Measurements from ENCODE around the gene PEF1.

PEF1 gene

DNA sequence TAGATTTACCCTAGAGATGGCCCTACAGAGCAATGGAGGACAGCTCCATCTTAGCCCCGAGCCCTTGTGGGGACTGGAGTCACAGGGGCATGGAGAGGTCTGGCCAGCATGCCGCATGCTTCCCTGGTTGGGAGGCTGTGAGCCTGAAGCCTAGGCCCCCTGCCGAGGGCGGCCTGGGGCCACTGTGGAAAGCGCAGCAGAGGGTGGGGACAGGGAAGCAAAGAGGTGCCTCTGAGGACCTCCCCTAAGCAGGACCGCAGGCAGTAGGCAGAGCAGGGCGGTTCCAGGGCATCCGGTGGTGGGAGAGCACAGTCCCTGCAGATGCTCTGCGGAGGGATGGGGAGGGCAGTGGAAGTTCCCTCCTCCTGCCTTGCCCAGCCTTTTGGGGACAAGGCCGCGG lies 26.5 kb upstream of the PEF1 start:
- no peak for DNase-seq

DNA sequence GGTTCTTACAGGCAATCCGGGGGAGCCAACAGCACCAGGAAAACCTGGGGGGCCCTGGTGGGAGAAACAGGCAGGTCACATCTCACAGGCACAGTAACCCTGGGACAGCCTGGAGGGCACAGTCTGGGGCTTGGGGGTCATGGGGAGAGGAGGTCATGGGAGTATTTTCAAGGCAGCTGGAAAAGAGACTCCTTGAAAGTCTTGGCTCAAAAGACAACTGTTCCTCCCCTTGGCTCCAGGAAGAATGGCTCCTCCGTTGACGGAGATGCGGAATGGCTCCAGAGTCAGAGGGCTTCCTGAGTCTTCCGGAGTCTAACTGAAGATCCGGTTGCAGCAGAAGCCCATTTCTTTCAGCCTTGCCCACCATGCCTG lies 25.9 kb upstream of the PEF1 start:
- no peak for DNase-seq

DNA sequence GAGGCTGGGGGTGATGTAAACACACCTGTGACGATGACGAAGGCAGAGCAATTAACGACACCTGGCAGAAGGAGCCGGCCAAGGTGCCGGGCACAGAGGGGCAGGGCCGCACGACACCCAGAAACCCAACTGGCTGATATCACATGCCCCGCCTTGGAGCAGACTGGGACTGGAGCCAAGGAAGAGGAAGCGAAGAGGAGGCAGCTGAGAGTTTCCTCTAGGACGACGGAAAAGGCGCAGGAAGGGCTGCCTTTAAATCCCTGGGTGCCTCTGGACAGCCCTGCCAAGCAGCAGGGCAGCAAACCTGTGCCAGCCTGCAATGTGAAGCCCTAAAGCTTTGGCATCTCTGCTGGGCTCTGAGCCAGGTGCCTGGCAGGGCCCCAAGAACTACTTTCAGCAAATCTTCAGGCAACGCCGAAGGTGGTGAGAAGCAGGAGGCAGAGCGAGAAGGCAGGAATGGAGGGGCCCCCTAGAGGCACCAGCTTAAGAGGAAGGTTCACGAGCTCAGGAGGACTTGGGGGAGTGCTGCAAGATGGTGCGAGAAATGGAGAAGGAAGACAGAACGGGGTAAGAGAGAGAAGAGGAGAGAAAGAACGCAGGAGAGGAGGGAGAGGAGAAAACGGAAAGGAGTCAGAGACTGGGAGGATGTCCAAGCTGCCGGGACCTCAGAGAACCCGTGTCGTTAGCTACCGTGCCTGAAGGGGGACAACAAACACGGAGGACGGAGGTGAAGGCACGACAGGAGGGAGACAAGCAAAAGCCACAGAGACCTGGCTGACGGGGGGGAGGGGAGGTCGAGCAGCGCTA lies 25.3 kb upstream of the PEF1 start:
- DNase-seq, result peak; percentile 25

DNA sequence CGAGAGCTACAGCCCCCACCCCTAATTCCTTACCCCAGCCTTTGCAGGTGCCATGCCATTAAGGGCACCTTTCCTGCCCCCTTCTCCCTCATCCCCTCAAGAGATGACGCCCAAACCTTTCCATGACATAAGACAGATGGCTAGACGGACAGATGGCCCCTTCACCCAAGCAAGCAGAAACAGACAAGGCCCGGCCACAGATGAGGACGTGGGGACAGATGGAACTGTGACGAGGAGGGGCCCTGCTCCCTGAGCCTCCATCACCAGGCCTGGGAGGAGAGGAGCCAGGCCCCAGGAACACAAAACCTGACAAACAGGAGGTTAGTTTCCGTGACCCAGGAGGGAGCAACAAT lies 24.7 kb upstream of the PEF1 start:
- DNase-seq, result no peak

DNA sequence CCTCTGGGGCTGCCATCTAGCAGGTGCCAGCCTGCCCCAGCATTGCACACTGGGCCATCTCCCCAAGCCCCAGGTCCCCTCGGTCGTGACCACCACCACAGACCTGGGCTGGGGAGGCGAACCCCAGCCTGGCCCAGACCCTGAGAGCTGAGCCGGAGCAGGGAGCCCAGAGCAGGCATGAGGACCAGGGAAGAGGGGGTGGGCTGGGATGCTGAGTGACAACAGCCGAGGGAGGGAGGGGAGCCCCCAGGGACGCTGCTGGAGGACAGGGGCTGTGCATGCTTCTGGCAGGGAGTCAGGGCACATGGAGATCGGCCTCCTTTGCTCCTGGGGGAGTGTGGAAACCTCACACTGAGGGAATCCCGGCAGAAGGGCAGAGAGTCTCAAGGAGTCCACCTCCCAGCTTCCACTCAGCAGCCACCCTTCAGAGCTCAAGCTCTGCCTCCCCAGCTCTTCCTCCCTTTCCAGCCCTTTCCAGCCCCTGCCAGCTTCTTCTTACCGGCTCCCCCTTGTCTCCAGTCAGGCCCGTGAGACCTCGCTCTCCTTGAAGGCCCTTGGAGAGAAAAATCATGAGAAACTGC lies 23.7 kb upstream of the PEF1 start:
- DNase-seq, result no peak

DNA sequence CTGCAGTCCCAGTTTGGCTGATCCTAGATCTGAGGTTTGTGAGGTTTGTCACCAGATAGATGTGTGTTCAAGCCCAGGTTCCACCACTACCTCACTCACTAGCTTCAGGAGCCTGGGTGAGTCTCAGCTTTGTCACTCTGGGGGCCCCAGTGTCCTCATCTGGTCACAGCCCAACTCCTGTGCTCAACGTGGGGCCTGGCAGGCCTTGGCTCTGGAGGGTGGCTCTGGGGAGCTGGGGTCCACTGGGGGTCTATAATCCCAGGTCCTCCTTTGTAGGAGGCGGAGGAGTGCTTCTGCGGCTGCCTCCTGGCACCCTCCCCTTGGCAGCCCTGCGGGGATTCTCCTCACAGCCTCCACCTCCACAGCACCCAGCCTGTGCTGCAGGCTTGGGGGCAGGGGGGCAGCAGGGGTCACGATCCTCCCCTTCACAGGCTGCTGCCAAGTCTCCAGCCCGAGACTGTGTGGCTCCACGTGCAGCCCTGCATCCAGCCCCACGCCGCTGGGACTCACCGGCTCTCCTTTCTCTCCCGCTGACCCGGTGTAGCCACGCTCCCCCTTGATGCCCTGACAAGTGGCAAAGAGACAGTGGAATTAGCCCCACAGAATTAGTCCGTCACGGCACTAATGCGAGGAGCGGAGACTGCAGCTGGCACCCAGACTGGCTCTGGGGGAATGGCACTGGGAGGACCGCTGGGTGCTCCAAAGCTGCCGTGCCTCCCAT lies 22.5 kb upstream of the PEF1 start:
- no peak for DNase-seq

DNA sequence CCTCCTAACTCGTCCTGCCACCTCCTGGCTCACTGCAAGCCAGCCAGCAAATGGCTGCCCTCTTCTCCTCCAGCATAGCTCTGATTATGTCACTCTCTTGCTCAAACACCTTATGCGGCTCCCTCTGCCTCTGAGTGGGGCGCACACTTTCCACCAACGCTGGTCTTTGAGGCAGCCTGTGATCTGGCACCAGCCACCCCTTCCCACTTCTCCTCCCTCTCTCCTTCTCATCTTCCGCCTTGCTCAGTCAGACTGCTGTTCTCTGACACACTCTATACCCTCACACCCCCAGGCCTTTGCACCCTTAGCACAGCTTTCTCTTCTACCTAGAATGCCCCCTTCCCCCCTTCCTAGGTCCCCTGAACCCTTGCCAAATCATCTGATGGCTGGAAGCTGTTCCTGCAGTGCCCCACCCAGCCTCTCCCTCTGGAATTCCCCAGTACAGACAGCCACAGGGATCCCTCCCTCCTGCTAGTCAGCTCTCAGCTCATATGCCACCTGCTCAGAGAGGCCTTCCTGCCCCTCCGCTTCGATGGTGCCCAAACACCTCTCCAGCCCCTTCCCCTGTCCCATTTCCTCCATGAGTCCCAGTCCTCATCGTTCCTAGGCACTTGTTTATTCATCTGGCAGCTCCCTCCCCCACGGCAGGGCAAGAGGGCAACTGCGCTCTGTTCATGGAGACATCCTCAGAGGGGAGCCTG lies 21.7 kb upstream of the PEF1 start:
- no peak for DNase-seq

DNA sequence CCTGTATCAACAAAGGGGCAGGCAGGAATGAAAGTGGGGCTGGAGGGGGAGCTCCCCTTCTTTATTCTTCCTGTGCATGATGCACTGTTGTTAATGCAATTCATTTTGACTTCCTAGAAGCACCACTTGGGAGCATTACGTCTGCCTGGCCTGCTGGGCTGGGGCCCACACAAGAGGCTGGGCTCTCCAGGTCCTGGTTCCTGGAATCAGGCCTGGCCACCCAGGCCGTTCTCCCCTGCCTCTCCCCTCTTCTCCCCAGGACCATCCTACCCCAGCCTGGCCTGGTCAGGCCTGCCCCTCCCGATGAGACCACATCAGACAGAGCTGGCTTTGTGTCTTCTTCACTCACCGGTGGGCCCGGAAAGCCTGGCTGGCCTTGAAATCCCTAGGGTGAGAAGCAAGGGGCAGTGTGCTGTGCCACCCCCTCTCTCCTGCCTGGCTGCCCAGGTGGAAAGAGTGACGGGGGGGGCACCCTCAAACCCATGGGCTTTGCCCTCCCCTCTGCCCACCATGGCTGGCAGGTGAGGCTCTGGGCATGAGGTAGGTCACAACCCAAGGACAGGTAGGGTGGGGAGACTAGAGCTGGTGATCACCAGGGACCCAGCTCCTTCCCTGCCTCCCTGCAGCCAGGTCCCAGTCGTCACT lies 20.7 kb upstream of the PEF1 start:
- DNase-seq, result no peak

DNA sequence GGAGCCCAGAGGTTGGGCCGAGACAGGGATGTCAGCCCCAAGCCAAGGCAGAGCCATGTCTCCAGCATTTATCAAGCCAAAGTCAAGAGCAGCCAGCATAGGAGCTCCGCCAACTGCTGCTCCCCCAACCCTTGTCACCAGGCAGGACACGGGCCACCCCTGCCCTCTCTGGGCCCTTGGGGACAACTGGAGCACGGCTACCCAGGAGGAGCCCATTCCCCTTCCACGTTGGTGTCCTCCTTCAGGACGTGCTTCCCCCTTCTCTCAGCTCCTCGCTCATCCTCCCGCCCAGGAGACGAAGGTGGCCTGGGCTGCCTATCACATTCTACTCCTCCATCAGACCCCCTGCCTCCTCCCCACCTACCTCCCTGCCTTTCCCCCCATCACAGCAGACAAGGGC lies 19.9 kb upstream of the PEF1 start:
- no peak for DNase-seq

DNA sequence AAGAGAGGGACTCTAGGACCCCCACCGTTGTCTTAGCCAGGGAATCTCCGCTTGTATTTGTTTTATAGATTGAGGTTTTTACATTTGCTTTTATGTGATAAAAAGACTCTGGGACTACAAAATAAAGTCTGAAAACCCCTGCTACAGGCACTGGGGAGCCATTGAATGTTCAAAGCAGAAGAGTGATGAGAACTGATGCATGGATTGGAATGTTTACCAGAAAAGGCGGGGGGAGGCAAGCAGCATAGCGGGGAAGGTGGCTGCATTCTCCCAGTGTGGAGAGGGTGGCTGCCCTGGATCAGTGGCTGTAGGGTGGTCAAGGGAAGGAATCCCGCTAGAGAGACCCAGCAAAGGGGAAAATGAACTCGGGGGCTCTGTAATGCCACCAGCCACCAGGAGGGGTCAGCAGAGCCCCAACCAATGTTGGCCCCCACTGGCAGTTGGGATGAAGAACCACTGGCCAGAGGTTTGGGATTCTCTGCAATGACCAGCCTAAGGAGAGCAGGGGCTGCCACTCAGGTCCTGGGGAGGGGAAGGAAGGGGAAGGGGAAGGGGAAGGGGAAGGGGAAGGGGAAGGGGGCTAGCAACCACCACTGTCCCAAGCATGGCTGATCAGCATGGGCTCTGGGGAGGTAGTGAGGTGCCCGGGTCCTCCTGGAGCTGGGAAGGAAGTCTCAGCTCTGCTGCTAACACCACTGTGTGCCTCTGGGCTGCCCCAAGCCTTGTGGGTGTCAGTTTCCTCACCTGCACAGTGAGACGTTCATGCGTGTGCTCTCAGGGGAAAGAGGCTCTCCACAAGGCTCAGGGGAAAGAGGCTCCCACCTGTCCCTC lies 19.2 kb upstream of the PEF1 start:
- peak; percentile 46 for DNase-seq

DNA sequence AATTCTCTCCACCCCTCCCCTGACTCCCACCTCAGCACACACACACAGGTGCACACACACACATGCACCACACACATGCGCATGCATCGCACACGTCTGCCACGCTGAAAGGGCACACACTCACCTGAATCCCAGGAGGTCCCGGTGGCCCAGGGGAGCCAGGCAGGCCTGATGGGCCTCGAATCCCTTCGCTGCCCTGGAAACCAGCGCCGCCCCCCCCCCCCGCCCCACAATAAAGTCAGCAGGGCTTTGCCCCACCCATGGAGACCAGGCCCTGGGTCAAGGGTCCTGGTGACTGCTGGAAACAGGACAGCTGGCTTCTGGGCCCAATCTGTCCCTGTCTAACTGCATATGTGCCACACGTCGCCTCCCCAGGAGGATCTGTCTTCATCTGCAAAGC lies 17.8 kb upstream of the PEF1 start:
- DNase-seq, result no peak

DNA sequence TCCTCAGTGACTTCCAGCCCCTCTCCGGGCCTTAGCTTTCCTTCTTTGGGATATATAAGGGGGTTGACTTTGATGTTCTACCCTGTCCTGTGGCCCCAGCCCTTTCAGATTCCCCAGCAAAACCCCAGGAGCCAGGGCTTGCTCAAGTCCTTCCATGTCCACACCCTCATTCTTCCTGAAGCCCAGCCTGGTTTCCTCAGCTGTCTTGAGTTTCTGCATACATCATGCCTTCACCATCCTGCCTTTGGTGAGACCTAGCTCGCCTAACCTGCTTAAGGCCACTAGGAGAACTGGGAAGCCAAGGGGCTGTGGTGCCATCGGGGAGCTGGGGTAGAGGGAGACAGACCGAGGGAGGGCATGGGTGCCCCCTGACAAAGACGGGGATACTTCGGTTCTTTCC lies 17.2 kb upstream of the PEF1 start:
- DNase-seq, result no peak

DNA sequence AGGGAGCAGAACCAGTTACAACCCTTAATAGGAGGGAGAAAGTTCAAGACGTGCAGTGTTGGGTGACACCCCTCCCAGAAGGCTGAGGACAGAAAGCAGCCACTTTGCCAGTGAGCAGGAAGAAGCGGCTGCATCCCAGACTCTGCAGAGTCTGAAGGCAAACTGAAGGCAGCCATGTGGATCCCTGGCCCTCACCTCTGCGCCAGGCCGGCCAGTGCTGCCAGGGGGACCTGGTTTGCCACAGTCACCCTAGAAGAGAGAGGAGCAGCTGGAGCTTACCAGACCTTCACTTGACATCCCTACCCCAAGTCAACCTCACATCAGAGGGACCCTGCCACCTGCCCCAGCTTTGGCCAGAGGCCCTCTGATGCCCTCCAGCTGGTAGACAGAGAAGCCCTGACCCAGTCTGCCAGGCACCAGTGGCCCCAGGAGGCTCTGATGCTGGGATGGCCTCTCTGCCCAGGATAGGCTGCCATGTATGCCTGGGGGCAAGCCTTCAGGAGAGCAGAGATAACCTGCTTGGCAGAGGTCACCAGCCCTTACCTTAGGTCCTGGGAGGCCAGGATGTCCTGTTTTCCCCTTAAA lies 16.3 kb upstream of the PEF1 start:
- no peak for DNase-seq

DNA sequence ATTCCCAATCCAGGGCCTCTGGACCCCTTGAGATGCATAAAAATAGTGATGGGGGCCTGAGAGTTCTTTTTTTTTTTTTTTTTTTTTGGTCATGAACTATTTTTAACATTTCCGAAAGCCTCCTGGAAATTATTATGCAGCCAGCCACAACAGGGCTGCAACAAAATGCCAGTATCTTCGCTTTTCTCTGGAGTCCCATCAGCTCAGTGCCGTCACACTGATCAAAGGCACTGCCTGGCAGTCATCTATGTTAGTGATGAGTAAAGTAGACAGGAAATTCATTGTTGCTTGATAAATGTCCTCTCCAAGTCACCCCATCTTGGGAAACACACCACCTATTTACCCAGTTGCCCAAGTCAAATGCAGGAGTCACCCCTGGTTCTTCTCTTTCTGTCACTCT lies 15.2 kb upstream of the PEF1 start:
- DNase-seq, result no peak

DNA sequence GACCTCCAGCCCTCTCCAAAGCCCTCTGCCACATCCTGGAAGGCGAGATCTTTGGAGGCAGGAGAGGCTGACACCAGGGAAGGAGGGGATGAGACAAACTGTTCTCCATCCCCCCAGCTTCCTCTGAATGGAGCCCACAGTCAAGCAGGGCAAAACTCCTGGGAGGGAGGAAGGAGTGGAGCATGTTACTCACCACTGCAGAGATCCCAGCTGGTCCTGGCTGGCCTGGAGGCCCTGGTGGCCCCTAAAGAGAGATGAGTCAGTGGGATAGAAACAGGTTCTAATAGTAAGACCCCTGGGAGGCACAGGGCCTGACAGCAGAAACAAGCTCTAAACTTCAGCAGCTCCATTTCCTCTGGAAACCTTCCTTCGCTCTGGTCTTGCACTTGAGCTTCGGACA lies 14.0 kb upstream of the PEF1 start:
- DNase-seq, result no peak

DNA sequence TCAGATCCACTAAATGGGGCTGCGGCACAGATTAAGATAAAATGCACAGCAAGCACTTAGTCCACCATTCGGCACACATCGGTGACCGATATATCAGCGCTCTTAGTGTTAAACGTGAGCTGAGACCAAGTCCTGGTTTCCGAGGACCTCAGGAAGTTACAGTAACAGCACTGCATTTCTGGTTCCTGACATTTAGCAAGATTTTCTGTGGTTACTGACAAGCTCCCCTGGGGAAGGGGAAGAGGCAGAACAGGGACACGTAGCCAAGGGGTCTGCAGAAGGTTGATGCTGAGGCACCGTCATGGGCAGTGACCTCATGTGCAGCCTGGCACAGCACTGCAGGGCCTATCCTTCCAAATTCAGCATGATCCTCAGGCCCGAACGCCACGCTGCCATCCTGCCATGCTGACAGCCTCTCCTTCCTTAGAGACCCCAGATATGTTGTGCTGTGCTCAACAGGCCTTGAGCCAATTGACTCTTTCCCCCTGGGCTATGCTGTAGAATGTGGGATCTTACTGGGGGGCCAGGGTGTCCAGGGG lies 13.4 kb upstream of the PEF1 start:
- DNase-seq, result no peak

DNA sequence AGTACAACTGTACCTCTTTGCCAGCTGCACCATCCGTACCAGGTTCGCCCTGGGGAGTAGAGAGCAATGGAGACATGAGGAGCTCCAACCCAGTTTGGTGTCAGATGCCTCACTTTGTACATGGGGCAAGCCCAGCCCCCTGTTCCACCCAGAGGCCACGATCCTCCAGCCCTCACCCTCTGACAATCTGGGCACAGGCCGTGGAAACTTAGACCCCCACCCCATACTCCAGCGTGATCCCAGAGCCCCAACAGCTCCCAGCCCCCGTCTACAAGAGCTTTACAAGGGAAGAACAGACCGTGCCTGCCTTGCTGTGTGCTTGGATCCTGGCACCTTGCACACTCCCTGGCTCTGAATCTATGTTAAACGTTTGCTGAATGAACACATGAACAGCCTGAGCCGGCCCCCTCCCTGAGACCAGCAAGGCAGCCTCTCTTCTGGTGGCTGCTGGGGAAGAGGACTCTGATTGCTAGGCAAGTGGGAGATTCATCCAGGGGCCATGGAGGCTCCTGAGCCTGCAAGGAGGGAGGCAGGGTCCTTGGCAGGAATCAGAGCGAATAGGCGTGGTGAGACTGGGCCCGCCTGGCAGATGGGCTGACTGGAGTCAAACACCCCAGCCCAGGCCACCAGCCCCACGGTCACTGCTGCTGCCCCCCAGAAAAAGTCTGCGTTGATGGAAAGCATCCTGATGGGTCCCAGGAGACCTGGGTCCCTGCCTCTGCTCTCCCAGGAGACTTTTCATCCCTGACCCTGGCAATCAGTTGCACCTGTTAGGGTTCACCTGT lies 12.5 kb upstream of the PEF1 start:
- DNase-seq, result no peak

DNA sequence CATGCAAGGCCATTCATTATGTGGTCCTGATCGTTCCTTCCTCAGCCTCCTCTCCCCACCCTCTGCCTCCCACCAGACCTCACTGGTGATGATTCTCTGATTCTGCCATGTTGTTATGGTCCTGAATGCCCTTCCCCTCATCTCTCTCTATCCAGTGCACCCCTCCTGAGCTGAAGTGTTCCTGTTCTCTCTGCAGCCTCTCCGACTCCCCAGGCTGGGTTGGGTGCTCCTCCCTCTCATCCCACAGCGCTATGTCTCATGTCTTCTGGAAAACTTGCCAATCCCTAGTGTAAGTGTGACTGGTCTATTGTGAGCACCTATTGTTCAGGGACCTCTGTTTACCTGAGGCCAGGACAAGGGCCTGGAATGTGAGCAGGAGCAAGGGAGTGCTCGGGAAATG lies 11.1 kb upstream of the PEF1 start:
- DNase-seq, result no peak

DNA sequence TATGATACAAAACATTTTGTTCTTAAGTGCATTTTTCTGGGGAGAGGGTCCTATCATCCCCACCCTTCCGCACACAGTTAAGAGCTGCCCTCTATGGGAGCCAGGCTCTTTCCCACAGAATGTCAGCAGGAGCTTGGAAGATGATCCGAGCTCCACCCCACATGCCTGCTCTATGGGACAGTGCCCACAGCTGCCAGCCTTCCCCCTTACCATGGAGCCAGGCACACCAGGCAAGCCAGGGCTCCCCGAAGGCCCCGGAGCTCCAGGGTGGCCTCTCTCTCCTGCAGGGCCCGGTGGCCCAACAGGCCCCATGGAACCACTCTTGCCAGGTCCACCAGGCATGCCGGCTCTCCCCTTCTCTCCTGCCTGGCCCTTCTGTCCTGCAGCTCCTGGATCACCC lies 10.4 kb upstream of the PEF1 start:
- no peak for DNase-seq

DNA sequence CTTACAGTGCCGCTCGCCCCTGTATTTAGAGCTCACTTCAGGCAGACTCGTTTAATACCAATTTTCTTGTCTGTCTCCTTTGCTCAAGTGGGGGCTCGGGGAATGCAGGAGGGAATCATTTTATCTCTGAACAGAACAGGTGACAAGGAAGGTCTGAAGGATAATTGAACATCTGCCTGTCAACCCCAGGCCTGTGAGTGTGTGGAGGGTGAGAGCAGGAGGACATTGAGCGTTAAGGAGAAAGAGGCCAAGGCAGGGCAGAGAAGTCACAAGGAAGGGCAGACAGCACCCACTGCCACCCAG lies 9.7 kb upstream of the PEF1 start:
- DNase-seq, result no peak

Data from CD4-positive, alpha-beta T cell treated with Interleukin-15 for 1 hour (primary cell).